Measurements from ENCODE around the gene TMED5.
"Not testable (repeated sequence)": the region's sequence is repeated elsewhere in the genome, so short reads cannot be mapped to it uniquely, and the experiment has no call there.

Gene TMED5

GRCh38 chr1:93179886-93180722, at the start of gene TMED5:
Gene TMED5 (minus strand): TSS chr1:93180413. CDS start chr1:93180242, 171 bp downstream.
- DNase-seq, result peak; percentile 89 to 95

- DNase-seq, result no peak
These were observed 42.9 kb upstream of the TMED5 start for GRCh38 chr1:93223023-93223675.

DNA sequence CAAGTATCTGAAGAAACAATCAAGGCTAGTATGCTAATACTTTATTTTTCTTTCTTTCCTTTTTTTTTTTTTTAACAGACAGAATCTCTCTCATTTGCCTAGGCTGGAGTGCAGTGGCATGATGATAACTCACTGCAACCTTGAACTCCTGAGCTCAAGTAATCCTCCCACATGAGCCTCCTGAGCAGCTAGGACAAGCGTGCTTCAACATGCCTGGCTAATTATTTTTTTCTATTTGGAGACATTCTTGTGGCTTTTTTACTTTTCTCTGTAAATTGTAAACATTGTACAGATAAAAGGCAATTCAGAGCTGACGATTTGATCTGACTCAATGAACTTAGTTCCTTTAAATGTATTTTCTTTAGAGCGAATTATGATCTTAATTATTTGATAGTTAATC, 41.7 kb upstream of the TMED5 start:
- DNase-seq, result no peak

DNA sequence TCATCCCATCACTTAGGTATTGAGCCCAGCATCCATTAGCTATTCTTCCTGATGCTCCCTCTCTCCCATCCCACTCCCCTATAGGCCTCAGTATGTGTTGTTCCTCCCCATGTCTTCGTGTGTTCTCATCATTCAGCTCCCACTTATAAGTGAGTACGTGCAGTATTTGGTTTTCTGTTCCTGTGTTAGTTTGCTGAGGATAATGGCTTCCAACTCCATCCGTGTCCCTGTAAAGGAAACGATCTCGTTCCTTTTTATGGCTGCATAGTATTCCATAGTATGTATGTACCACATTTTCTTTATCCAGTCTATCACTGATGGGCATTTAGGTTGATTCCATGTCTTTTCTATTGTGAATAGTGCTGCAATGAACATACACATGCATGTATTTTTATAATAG, 40.5 kb upstream of the TMED5 start:
- not testable (repeated sequence) for DNase-seq

GRCh38 chr1:93219443-93219842, 39.2 kb upstream of the TMED5 start:
- DNase-seq, result no peak

- no peak for DNase-seq
These were observed 35.1 kb upstream of the TMED5 start for GRCh38 chr1:93215322-93215721.

- no peak for DNase-seq
These were observed 27.0 kb upstream of the TMED5 start for GRCh38 chr1:93207211-93207610.

DNA sequence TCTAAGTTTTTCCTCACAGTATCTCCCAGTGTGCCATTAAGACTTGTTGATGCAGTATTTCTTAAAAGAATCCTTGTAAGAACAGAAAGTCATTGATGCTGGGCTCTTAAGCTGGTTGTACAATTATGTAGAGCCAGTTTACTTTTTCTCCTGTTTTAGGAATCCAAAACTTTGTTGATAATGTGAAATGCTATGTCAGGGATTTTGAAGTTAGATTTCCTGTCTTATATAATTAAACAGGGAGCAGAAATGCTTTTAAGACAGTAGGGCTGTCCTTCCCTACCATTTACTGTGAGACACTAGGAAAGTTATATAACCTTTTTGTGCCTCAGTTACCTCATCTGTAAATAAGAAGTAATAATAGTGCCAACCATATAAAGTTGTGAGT, 26.3 kb upstream of the TMED5 start:
- no peak for DNase-seq

GRCh38 chr1:93205892-93206566, 25.8 kb upstream of the TMED5 start:
- no peak for DNase-seq

DNA sequence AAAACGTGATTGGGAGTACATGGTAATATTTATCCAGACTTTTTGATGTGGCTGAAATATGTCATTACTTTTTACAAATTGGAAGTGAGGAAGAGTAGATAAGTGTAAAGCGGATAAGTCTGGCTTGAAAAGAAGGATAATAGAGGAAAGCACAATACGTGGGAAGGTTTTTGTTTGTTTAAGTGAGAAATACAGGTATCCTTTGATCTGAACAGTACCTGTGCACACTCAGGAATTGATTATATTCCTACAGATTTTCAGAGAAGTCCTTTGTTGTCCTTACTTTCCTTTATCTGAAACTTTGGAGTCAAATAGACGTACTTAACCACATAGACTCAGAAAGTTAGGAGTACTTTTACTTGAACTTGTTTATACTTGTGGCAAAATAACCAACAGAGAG, 20.5 kb upstream of the TMED5 start:
- no peak for DNase-seq

- no peak for DNase-seq
These were observed 19.9 kb upstream of the TMED5 start for GRCh38 chr1:93200086-93200620.

DNA sequence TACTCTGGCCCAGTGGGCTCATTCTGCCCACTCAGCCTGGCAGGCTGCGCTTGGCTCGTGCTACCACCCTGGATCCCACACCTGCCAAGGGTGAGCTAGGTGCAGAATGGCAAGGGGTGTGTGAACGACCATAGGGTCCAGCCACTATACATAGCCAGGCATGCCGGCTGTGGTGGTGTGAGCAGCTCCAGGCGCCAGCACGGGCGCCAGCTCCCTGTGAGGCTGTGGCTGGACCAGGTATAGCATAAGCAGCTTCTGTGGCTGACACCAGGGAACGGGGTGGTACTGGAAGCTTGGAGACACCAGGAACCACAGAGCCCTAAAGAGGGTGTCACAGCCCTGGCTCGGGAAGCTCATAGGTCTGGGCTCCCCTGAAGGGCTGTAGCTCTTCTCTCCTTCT, 18.9 kb upstream of the TMED5 start:
- no peak for DNase-seq

- DNase-seq, result no peak
These were observed 16.4 kb upstream of the TMED5 start for GRCh38 chr1:93196591-93196990.

GRCh38 chr1:93194231-93194990, 14.2 kb upstream of the TMED5 start:
- DNase-seq, result no peak

GRCh38 chr1:93190432-93190831, 10.2 kb upstream of the TMED5 start:
- DNase-seq, result no peak

DNA sequence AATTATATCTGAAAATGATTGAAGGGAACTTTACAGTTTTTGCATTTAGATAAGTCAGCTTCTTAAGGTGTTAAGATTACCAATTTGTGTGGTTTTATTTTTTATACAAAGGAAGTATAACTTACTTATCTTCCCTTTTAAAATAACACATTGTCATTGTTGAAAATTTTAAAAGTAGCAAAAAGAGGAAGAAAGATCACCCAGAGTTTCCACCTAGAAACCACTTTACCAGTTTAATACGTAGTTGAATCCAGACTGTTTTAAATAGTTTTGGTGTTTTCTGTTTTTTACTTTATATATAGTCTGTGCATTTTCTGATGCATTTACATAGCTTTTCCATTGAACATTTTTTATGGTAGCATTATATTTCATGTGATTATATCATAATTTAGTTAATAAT, 6.5 kb upstream of the TMED5 start:
- DNase-seq, result no peak

DNA sequence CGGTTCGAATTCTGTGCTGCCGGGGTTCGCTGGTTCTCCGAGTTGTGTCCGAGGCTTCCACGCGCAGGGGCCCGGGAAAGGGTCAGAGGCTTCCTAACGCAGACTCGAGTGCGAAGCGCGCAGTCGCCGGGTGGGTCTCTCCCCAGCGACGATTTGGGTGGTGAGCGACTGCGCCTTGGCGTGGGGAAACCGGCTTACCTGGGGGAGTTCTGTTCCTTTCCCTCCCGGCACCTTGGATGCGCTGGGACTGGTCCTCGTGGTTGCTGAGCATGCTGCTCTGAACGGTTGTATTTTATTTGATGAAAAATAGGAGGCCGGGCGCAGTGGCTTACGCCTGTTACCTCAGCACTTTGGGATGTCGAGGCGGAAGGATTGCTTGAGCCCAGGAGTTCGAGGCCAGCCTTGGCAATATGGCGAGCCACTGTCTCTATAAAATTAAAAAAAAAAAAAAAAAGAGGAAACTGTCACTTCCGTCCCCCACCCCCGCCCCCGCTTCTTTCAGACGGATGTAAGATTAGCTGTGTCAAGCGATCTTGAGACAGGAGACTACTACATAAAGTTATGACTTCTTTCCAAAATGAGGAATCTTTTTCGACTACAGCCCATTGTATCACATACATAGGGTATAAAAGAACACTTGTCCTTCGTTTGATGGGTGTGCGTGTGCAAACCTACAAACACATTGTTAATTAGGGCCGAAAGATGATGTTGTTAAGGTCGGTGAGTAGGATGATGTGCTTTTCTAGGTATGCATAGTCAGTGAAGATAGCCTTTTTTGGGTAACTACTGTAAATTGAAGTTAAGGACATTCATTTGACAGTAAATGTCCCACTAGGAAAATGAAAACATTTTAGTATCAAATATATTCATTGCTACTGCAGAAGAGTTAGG, 755 bp upstream of the TMED5 start, which contains the start of gene CCDC18:
TSS of gene CCDC18 (plus strand) at position 2 of the 891 bp plus-strand sequence. CDS start 2,638 bp downstream, outside the sequence.
- no peak for DNase-seq

- no peak for DNase-seq
These were observed 1.8 kb downstream of the TMED5 start for GRCh38 chr1:93178418-93178817.

DNA sequence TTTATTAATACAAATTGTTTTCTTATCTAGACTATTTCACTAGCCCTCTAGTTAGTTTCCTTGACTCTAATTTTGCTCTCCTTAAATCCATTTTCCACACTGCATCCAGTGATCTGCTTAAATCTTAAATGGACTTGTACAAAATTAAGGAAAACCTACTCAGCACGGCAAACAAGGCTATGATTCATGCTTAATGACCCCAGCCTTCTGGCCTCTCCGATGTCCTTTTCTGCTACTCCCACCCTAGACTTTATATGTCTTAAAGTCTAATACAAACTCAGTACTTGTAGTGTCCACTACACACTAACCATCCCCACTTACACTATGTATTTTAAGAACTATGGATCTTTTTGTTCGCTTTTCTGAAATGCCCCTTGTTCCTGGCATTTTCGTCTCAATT, 2.2 kb downstream of the TMED5 start:
- DNase-seq, result no peak

- not testable (repeated sequence) for DNase-seq
These were observed 5.6 kb downstream of the TMED5 start for GRCh38 chr1:93174638-93175037.

DNA sequence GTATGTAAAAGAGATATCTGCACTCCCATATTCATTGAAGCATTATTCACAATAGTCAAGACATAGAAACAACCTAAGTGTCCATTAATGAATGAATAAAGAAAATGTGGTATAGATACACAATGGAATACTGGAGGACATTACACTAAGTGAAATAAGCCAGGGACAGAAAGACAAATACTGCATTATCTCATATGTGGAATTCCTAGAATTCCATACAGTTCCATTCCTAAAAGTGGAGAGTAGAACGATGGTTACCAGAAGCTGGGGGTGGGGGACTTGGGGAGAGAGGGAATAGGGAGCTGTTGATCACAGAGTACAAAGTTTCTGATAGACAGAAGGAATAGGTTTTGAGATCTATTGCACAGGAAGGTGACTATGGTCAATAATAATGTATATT, 7.4 kb downstream of the TMED5 start:
- DNase-seq, result no peak
